B cell (primary cell): ENCODE data around the gene TRIM72. TPM values are rescaled to one million over a fixed set of nuclear protein-coding genes. Genes with fewer than 3 reads are reported as not detected.
A peak's percentile ranks its signal among the peaks of the same experiment; 100 is the strongest.

ENCODE experiments used
- ATAC-seq: fragments of 200-7000 bp; cut with Tn5 transposase; one replicate; pipeline ENCODE4 v1.10.0; 2021; ENCODE audit warnings: low read depth, mild to moderate bottlenecking, moderate number of reproducible peaks, moderate library complexity
- CTCF ChIA-PET: fragments of 350-600 bp; sonication (Branson Sonifier 250); formaldehyde crosslinking; loops from one replicate; lab custom pipeline; 2021; ENCODE audit warnings: antibody characterized with exemption, inconsistent platforms; lab: Charles Lee
- POLR2A ChIA-PET: fragments of 350-600 bp; sonication (Branson Sonifier 250); formaldehyde crosslinking; loops from one replicate; lab custom pipeline; 2021; ENCODE audit warnings: antibody characterized with exemption; lab: Charles Lee
- DNase-seq: peaks from one replicate; pipeline ENCODE4 v3.0.0; 2013
- H2AFZ ChIP-seq: 2 replicates; pipeline ENCODE4 v1.6.1; 2012; ENCODE audit warnings: mild to moderate bottlenecking, low read depth, low read length; ENCODE audit not compliant: insufficient read depth, poor library complexity, severe bottlenecking
- H3K27ac ChIP-seq, 2 donors: 1 replicate in 1 of 2; 2 replicates in 1 of 2; pipeline ENCODE4 v1.5.1; 2012 to 2013; ENCODE audit warnings: low read length in 2 of 2, mild to moderate bottlenecking in 2 of 2, moderate library complexity in 1 of 2
- H3K27me3 ChIP-seq, 4 experiments: fragments of 200-600 bp in 1 of 4; sonication (generic) in 1 of 4; replicated peaks in 1 of 4; 1 replicate in 2 of 4; 2 replicates in 2 of 4; pipeline versions ENCODE4 v1.6.1 to v1.7.0; 2013 to 2016; ENCODE audit warnings: low read length in 3 of 4, mild to moderate bottlenecking in 2 of 4, mixed read lengths in 1 of 4, moderate library complexity in 1 of 4; ENCODE audit not compliant: insufficient read depth in 4 of 4, control insufficient read depth in 3 of 4; ENCODE audit errors: control extremely low read depth in 1 of 4
- H3K36me3 ChIP-seq, 2 experiments: replicated peaks in 1 of 2; 1 replicate in 1 of 2; 2 replicates in 1 of 2; pipeline versions ENCODE4 v1.6.1 to v1.7.1; 2013; ENCODE audit warnings: low read length in 1 of 2; ENCODE audit not compliant: insufficient read depth in 2 of 2, control insufficient read depth in 1 of 2; ENCODE audit errors: control extremely low read depth in 1 of 2, extremely low read depth in 1 of 2
- H3K4me1 ChIP-seq, 2 donors: fragments of 200-600 bp in 1 of 2; sonication (generic) in 1 of 2; 1 replicate in 1 of 2; 2 replicates in 1 of 2; pipeline versions ENCODE4 v1.5.1 to v1.6.1; 2013 to 2017; ENCODE audit warnings: low read length in 2 of 2; ENCODE audit not compliant: control insufficient read depth in 2 of 2, insufficient read depth in 2 of 2
- H3K4me2 ChIP-seq: replicated peaks from 2 replicates; pipeline ENCODE3; 2012; ENCODE audit warnings: mild to moderate bottlenecking, low read depth, low read length; ENCODE audit not compliant: poor library complexity, severe bottlenecking
- H3K4me3 ChIP-seq, 5 experiments: fragments of 200-600 bp in 1 of 5; sonication (generic) in 1 of 5; 1 replicate in 3 of 5; 2 replicates in 2 of 5; pipeline versions ENCODE4 v1.5.1 to v1.7.0; 2011 to 2016; ENCODE audit warnings: low read length in 4 of 5, mild to moderate bottlenecking in 4 of 5, low read depth in 2 of 5, control low read depth in 1 of 5, moderate library complexity in 1 of 5; ENCODE audit not compliant: insufficient read depth in 1 of 5; ENCODE audit errors: control extremely low read depth in 1 of 5, extremely low read depth in 1 of 5
- H3K79me2 ChIP-seq: fragments of 200-600 bp; sonication (generic); one replicate; pipeline ENCODE4 v1.6.0; 2016; ENCODE audit warnings: low read length; ENCODE audit not compliant: control insufficient read depth, insufficient read depth
- H3K9ac ChIP-seq: fragments of 200-600 bp; sonication (generic); 2 replicates; pipeline ENCODE4 v1.6.1; 2017; ENCODE audit warnings: mild to moderate bottlenecking, low read length, moderate library complexity
- H3K9me3 ChIP-seq, 3 donors: one replicate each; pipeline versions ENCODE4 v1.6.1 to v1.7.1; 2013; ENCODE audit warnings: low read length in 2 of 3; ENCODE audit not compliant: control insufficient read depth in 2 of 3, insufficient read depth in 1 of 3; ENCODE audit errors: control extremely low read depth in 1 of 3
- H4K20me1 ChIP-seq: 2 replicates; pipeline ENCODE4 v1.6.0; 2012; ENCODE audit warnings: mild to moderate bottlenecking, low read length; ENCODE audit not compliant: insufficient read depth, control insufficient read depth, poor library complexity, severe bottlenecking
- H3K27ac Mint-ChIP-seq: one replicate; pipeline ENCODE4 v1.8.0; 2021; ENCODE audit warnings: mixed read lengths
- H3K27me3 Mint-ChIP-seq: one replicate; pipeline ENCODE4 v1.8.0; 2021; ENCODE audit warnings: mixed read lengths
- H3K4me1 Mint-ChIP-seq: one replicate; pipeline ENCODE4 v1.8.0; 2021; ENCODE audit warnings: mixed read lengths
- H3K4me3 Mint-ChIP-seq: one replicate; pipeline ENCODE4 v1.8.0; 2021; ENCODE audit warnings: mixed read lengths
- H3K9me3 Mint-ChIP-seq: one replicate; pipeline ENCODE4 v1.8.0; 2022; ENCODE audit warnings: mixed read lengths; ENCODE audit not compliant: insufficient read depth
- CTCF ChIP-seq: fragments of 200-600 bp; IDR thresholded peaks from one replicate; pipeline ENCODE4 v1.8.0; 2022; ENCODE audit warnings: antibody characterized with exemption, mild to moderate bottlenecking
- EZH2 ChIP-seq: IDR thresholded peaks from 2 replicates; pipeline ENCODE4 v1.6.1; 2012; ENCODE audit warnings: borderline replicate concordance, low read depth, mild to moderate bottlenecking, moderate library complexity, low read length; ENCODE audit not compliant: insufficient read depth, poor library complexity, severe bottlenecking
- WGBS: methylation state at CpG from one replicate; pipeline ENCODE4 v1.1.5; 2013; ENCODE audit warnings: missing lambda C conversion rate; ENCODE audit not compliant: insufficient coverage; 5-methylcytosine and 5-hydroxymethylcytosine counted together
- intact Hi-C: fragments of 100-400 bp; cut with micrococcal nuclease; formaldehyde crosslinking; loops from one replicate; pipeline ENCODE4 v1.10.0; 2022
- polyA plus RNA-seq: library from polyadenylated mRNA; depleted of rRNA; stranded (reverse); fragments of >200 nt; gene quantifications from 2 replicates; pipeline ENCODE4 v1.2.3, GENCODE V29; 2012
- total RNA-seq, 2 donors: library from RNA; stranded (reverse); fragments of 120-200 nt in 1 of 2; gene quantifications; 1 replicate in 1 of 2; 2 replicates in 1 of 2; pipeline versions ENCODE4 v1.2.3 to v1.2.4, GENCODE V29; 2013 to 2022

Gene TRIM72
- total and polyA plus RNA-seq, 2 donors (not counting 1 experiment from before 2014, with no cell fraction given), result 0.03 to 0.05 TPM

- Histone ChIP-seq H3K9me3 (peaks cover 0 to 13% (median 0%) of the 10 kb centered on the region in 3 donors), H3K79me2 (no peaks in the 10 kb centered on the region), H3K27ac (no peak overlapping the region), H3K36me3 (peaks cover 0 to 24% of the 10 kb centered on the region in 2 experiments), H4K20me1 (no peaks in the 10 kb centered on the region), H3K27me3 (peaks cover 0 to 6% (median 0%) of the 10 kb centered on the region in 4 experiments), H3K4me2 (no peak overlapping the region), H2AFZ (no peak overlapping the region), H3K9ac (no peak overlapping the region), H3K4me1 (peaks cover 27 to 38% of the 10 kb centered on the region in 2 donors), H3K4me3 (no peak overlapping the region)
- WGBS, result 90% methylated on average over 6 of the region's 8 CpGs
- intact Hi-C loops, result loop anchor here (10.0 kb wide), 1 partner anchor 607 kb away; the partner anchor contains the start of gene ZNF267
- ChIA-PET CTCF (interaction anchor here (1.0 to 1.5 kb wide), 2 partner anchors 115 to 283 kb away, joined by 3 read pairs; partner anchors contain the start of gene HSD3B7), POLR2A (interaction anchor here (0.7 kb wide), 2 partner anchors 125 to 700 kb away, joined by 3 to 11 read pairs; no protein-coding TSS in a partner anchor)
- Mint-ChIP-seq H3K27me3 (no peaks in the 10 kb centered on the region), H3K4me3 (peak overlapping the region; percentile 5), H3K9me3 (no peaks in the 10 kb centered on the region), H3K4me1 (peaks cover 33% of the 10 kb centered on the region), H3K27ac (peak overlapping the region; percentile 38)
- DNase-seq (no peak), ATAC-seq (no peak)
- TF ChIP-seq EZH2 (no peak), CTCF (no peak)
These were observed 53.6 kb downstream of the TRIM72 start for GRCh38 chr16:31267332-31268032.

GRCh38 chr16:31268033-31268365 is 54.1 kb downstream of the TRIM72 start:
- Mint-ChIP-seq H3K4me1 (peaks cover 29% of the 10 kb centered on the region), H3K27me3 (no peaks in the 10 kb centered on the region), H3K9me3 (no peaks in the 10 kb centered on the region), H3K4me3 (no peak overlapping the region), H3K27ac (peak overlapping the region; percentile 38)
- H3K9me3 ChIP-seq, result peaks cover 0 to 13% (median 0%) of the 10 kb centered on the region in 3 donors
- peaks cover 0 to 6% (median 0%) of the 10 kb centered on the region in 4 experiments for H3K27me3 ChIP-seq
- no peaks in the 10 kb centered on the region for H4K20me1 ChIP-seq
- H3K27ac ChIP-seq, result no peak overlapping the region
- peaks cover 23 to 33% of the 10 kb centered on the region in 2 donors for H3K4me1 ChIP-seq
- TF ChIP-seq CTCF, result no peak
- no peak for TF ChIP-seq EZH2
- no peak overlapping the region for H3K4me3 ChIP-seq
- no peak overlapping the region for H2AFZ ChIP-seq
- H3K36me3 ChIP-seq, result peaks cover 0 to 24% of the 10 kb centered on the region in 2 experiments
- DNase-seq, result no peak
- intact Hi-C loops, result loop anchor here (10.0 kb wide), 1 partner anchor 607 kb away; the partner anchor contains the start of gene ZNF267
- POLR2A ChIA-PET, result interaction anchor here (0.7 kb wide), 1 partner anchor 126 kb away, joined by 3 read pairs; no protein-coding TSS in a partner anchor
- H3K79me2 ChIP-seq, result no peaks in the 10 kb centered on the region
- H3K4me2 ChIP-seq, result no peak overlapping the region
- CTCF ChIA-PET, result interaction anchor here (1.0 to 1.5 kb wide), 2 partner anchors 115 to 283 kb away, joined by 3 read pairs; partner anchors contain the start of gene HSD3B7
- H3K9ac ChIP-seq, result no peak overlapping the region
- ATAC-seq, result no peak
- WGBS, result 37% methylated on average over 3 of the region's 3 CpGs
